C1 segment of cervical spinal cord (tissue), 14 donors: Measurements from ENCODE around the gene EEF1AKMT2.
A peak's percentile ranks its signal among the peaks of the same experiment; 100 is the strongest.

Experiments
- DNase-seq, 14 donors: peaks; one replicate each; lab custom pipeline; 2025; lab: John Stamatoyannopoulos, UW

EEF1AKMT2 gene

DNA sequence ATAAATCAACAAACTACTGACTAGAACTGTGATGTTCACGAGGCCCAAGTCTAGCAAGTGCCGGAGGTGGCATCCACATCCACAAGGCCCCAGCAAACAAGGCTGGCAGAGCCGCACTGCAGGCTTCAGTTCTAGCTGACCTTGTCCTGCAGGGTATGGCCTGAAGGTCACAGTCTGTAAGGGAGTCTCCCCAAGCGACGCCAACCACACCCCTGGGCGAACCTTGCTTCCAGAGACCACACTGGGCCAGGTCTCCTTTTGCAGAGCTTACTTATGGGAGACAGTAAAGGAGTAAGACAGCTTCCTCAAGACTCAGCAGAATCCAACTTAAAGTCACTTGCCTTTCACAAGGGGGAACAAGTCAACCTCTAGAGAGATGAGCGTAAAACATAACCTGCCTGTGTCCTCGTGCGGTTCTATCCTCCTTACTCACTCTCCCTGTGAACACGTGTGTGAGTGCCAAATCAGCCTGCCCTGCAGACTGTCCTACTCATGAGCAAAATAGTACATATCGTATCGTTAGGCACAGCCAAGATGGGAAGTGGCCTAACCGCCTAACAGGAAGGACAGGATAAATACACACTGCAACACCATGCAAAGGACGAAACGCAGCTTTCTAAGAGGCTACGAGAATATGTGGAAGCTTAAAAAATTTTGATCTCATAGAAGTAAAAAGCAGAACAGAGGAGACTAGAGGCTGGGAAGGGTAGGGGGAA lies 70.2 kb downstream of the EEF1AKMT2 start:
- peak in 3 of 14 donors; percentile 31 to 68 (median 57) for DNase-seq

GRCh38 chr10:124719213-124719851 lies 72.4 kb downstream of the EEF1AKMT2 start:
- peak in 9 of 14 donors; percentile 49 to 83 (median 74) for DNase-seq

- DNase-seq = no peak
Measured at GRCh38 chr10:124717911-124718741, 73.6 kb downstream of the EEF1AKMT2 start.

- DNase-seq = no peak
Measured at GRCh38 chr10:124717041-124717757, 74.5 kb downstream of the EEF1AKMT2 start.

DNA sequence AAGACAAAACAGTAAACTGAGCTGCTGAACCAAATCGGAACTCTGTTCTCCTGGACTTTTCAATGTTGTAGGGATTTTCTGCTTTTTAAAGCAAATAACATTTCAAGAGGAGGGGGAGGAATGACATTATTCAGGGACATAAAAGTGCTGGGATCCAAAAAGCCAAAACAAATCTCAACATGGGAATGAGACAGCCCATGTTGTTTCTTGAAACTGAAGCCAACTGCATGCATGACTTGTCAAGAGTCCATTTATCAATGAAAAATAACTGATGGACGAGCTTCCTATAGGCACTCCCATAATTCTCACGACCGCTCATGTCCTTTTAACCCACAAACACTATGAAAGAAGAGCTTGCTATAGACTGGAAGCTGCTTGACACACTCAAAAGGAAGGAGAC lies 75.3 kb downstream of the EEF1AKMT2 start:
- DNase-seq = no peak

- no peak for DNase-seq
Measured at GRCh38 chr10:124715439-124715838, 76.2 kb downstream of the EEF1AKMT2 start.

DNA sequence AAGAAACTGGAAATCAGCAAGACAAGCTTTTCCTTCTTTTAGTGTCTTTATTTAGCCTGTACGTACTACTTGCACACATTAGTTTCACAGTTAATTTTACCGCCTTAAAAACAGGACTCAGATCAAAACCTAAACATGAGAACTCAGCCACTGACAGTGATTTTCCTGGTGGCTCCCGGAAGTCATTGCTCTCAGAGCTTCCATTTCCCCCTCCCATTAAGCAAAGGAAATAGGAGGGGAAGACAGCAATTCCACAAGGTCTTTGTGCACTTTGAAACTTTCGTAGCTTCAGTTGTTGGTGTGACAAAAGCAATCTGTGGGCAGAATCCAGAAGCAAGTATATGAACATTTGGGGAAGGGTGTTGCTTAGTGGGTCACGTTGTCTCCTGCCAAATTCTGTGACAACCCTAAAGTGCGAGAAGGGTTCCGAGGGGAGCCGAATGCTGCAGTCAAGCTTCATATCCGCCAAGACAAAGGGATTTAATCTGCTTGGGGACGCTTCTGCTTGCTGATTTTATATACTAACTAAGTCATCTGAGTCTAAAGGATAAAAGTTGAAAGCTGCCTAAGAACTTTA lies 77.9 kb downstream of the EEF1AKMT2 start:
- no peak for DNase-seq

- DNase-seq = no peak
Measured at GRCh38 chr10:124712704-124713407, 78.8 kb downstream of the EEF1AKMT2 start.

DNA sequence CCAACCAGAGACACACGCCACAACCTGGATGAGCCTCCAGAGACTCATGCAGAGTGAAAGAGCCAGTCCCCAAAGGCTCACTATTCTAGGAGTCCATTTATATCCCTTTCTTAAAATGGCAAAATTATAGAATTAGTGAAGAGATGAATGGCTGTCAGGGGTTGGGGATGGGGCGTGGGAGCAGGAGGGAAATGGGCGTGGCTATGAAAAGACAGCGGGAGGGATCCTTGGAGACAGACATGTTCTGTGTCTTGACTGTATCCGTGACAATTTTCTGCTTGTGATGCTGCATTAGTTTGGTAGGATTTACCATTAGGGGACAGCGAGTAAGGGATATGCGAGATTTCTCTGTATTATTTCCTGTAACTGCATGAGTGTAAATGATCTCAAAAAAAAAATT lies 80.5 kb downstream of the EEF1AKMT2 start:
- DNase-seq = no peak

DNA sequence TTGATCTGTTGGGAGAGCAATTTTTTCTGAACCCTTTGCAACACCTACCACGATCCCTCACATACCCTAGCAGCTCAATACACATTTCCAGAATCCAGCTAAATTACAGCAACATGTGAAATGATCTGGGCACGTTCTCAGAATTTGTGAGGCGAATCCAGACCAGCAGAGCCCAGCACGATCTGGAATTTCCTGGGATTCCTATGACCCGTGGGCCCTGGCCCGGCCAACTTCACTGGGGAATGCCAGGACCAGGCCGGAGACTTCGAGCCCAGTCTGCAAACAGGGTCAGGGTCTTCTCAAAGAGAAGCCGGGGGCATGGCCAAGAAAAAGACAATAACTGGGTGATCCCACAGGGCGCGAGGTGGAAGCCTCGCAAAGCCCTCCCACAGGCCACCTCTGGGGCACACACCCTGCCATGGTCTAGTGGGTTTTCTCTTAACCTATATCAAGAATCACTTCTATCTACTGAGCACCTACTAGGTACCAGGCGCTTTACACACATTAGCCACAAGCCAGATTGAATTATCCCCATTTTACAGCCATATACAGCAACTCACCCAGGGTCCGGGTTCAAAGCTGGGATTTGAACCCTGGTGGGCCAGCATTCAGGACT lies 81.3 kb downstream of the EEF1AKMT2 start:
- no peak for DNase-seq

- no peak for DNase-seq
Measured at GRCh38 chr10:124709861-124710260, 81.8 kb downstream of the EEF1AKMT2 start.

DNA sequence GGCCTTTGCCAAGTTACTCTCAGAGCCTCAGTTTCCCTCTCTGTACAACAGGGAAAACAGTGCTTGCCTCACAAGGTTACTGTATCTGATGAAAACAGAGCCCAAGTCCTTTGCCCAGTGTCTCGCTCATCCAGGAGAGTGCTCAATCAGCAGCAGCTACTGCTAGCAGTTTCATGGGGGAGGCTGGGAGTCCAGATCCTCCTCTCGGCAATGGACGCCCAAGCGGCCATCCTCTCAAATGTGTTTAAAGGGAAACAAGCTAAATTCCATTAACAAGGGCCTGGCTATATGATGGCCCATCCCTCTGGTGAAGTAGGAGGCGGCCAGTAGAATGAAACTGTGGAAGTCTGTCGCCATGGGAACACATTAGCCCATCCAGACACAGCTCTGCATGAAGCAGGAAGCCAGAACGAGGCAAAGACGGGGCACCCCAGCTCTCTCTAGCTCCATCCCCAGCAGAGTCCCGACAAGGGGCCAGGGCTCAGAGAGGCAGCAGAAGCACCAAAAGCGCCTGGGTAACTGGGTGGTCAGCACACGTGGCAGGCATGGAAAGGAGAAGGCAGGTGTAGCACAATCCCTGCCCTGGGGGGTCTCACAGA lies 82.7 kb downstream of the EEF1AKMT2 start:
- no peak for DNase-seq

GRCh38 chr10:124708246-124708779 lies 83.4 kb downstream of the EEF1AKMT2 start:
- no peak for DNase-seq
